Measurements from ENCODE around the gene TSHZ2.

TSHZ2 gene

GRCh38 chr20:53210931-53211330 lies 238.8 kb downstream of the TSHZ2 start:
- Histone ChIP-seq H3K27ac (no peak overlapping the region), H3K4me3 (no peak overlapping the region)

GRCh38 chr20:53212018-53212417 lies 239.9 kb downstream of the TSHZ2 start:
- no peak overlapping the region for H3K27ac ChIP-seq

GRCh38 chr20:53214392-53214791 lies 242.2 kb downstream of the TSHZ2 start:
- H3K27ac ChIP-seq: peak overlapping the region in 1 of 21 experiments; percentile 65

More at GRCh38 chr20:53212018-53212417, 239.9 kb downstream of the TSHZ2 start:
- H3K4me3 ChIP-seq: no peak overlapping the region

GRCh38 chr20:53215166-53215565 lies 243.0 kb downstream of the TSHZ2 start:
- Histone ChIP-seq H3K4me3 (no peak overlapping the region), H3K27ac (peak overlapping the region in 6 of 21 experiments; percentile 1 to 65 (median 33))

More at GRCh38 chr20:53214392-53214791, 242.2 kb downstream of the TSHZ2 start:
- no peak overlapping the region for H3K4me3 ChIP-seq

GRCh38 chr20:53216478-53216855 lies 244.3 kb downstream of the TSHZ2 start:
- H3K27ac ChIP-seq: peak overlapping the region in 4 of 21 experiments; percentile 19 to 48 (median 25)
- peak overlapping the region in 1 of 7 experiments; percentile 22 for H3K4me3 ChIP-seq

- H3K27ac ChIP-seq: peak overlapping the region in 2 of 21 experiments; percentile 24 to 26
- peak overlapping the region in 1 of 7 experiments; percentile 22 for H3K4me3 ChIP-seq
Measured at GRCh38 chr20:53216856-53217576, 244.9 kb downstream of the TSHZ2 start.

- Histone ChIP-seq H3K27ac (no peak overlapping the region), H3K4me3 (no peak overlapping the region)
Measured at GRCh38 chr20:53220482-53221307, 248.5 kb downstream of the TSHZ2 start.

GRCh38 chr20:53221731-53222130 lies 249.6 kb downstream of the TSHZ2 start:
- H3K27ac ChIP-seq: no peak overlapping the region
- no peak overlapping the region for H3K4me3 ChIP-seq

- Histone ChIP-seq H3K27ac (no peak overlapping the region), H3K4me3 (no peak overlapping the region)
Measured at GRCh38 chr20:53222416-53222815, 250.3 kb downstream of the TSHZ2 start.

- Histone ChIP-seq H3K27ac (no peak overlapping the region), H3K4me3 (no peak overlapping the region)
Measured at GRCh38 chr20:53222932-53223331, 250.8 kb downstream of the TSHZ2 start.

GRCh38 chr20:53223626-53224172 lies 251.5 kb downstream of the TSHZ2 start:
- Histone ChIP-seq H3K27ac (no peak overlapping the region), H3K4me3 (no peak overlapping the region)

GRCh38 chr20:53224851-53225250 lies 252.7 kb downstream of the TSHZ2 start:
- Histone ChIP-seq H3K27ac (no peak overlapping the region), H3K4me3 (no peak overlapping the region)

GRCh38 chr20:53226826-53227225 lies 254.7 kb downstream of the TSHZ2 start:
- Histone ChIP-seq H3K4me3 (no peak overlapping the region), H3K27ac (no peak overlapping the region)

- Histone ChIP-seq H3K27ac (no peak overlapping the region), H3K4me3 (no peak overlapping the region)
Measured at GRCh38 chr20:53227523-53227922, 255.4 kb downstream of the TSHZ2 start.

- Histone ChIP-seq H3K4me3 (no peak overlapping the region), H3K27ac (no peak overlapping the region)
Measured at GRCh38 chr20:53231061-53231460, 258.9 kb downstream of the TSHZ2 start.

- Histone ChIP-seq H3K27ac (no peak overlapping the region), H3K4me3 (no peak overlapping the region)
Measured at GRCh38 chr20:53237461-53237860, 265.3 kb downstream of the TSHZ2 start.

- H3K27ac ChIP-seq: no peak overlapping the region
- no peak overlapping the region for H3K4me3 ChIP-seq
Measured at GRCh38 chr20:53238121-53238660, 266.0 kb downstream of the TSHZ2 start.

- no peak overlapping the region for H3K4me3 ChIP-seq
- no peak overlapping the region for H3K27ac ChIP-seq
Measured at GRCh38 chr20:53243152-53243551, 271.0 kb downstream of the TSHZ2 start.

GRCh38 chr20:53244711-53245110 lies 272.6 kb downstream of the TSHZ2 start:
- Histone ChIP-seq H3K4me3 (no peak overlapping the region), H3K27ac (no peak overlapping the region)

GRCh38 chr20:53245574-53245973 lies 273.4 kb downstream of the TSHZ2 start:
- no peak overlapping the region for H3K27ac ChIP-seq
- H3K4me3 ChIP-seq: no peak overlapping the region
